Activated T-cell treated with anti-CD3 and anti-CD28 coated beads for 24 hours (primary cell): ENCODE results near the gene EVI2A.
A peak's percentile ranks its signal among the peaks of the same experiment; 100 is the strongest.
"Not testable (repeated sequence)": the region's sequence is repeated elsewhere in the genome, so short reads cannot be mapped to it uniquely, and the experiment has no call there.

ENCODE experiments used
- DNase-seq: peaks from one replicate; pipeline ENCODE4 v3.0.0-alpha.2; 2020; ENCODE audit warnings: low read depth

EVI2A gene

GRCh38 chr17:31321481-31321880 is at the start of gene EVI2A:
EVI2A (minus strand) TSS chr17:31321622; CDS start chr17:31319013, 2,609 bp downstream.
- peak; percentile 70 for DNase-seq

GRCh38 chr17:31369266-31369665 is 47.8 kb upstream of the EVI2A start:
- no peak for DNase-seq

GRCh38 chr17:31366088-31366487 is 44.7 kb upstream of the EVI2A start:
- DNase-seq, result no peak

GRCh38 chr17:31364012-31364411 is 42.6 kb upstream of the EVI2A start:
- DNase-seq, result no peak

- DNase-seq, result no peak
Observed at GRCh38 chr17:31357839-31358394, 36.5 kb upstream of the EVI2A start.

- no peak for DNase-seq
Observed at GRCh38 chr17:31357091-31357490, 35.7 kb upstream of the EVI2A start.

GRCh38 chr17:31355935-31356334 is 34.5 kb upstream of the EVI2A start:
- no peak for DNase-seq

GRCh38 chr17:31349454-31349853 is 28.0 kb upstream of the EVI2A start:
- no peak for DNase-seq

- not testable (repeated sequence) for DNase-seq
Observed at GRCh38 chr17:31345191-31345747, 23.8 kb upstream of the EVI2A start.

- DNase-seq, result no peak
Observed at GRCh38 chr17:31339906-31340661, 18.7 kb upstream of the EVI2A start.

GRCh38 chr17:31329221-31329620 is 7.8 kb upstream of the EVI2A start:
- DNase-seq, result no peak

GRCh38 chr17:31328160-31328535 is 6.7 kb upstream of the EVI2A start:
- no peak for DNase-seq

- DNase-seq, result no peak
Observed at GRCh38 chr17:31327534-31328159, 6.2 kb upstream of the EVI2A start.

GRCh38 chr17:31323551-31323950 is 2.1 kb upstream of the EVI2A start:
- no peak for DNase-seq

- no peak for DNase-seq
Observed at GRCh38 chr17:31321966-31322365, 544 bp upstream of the EVI2A start.

- no peak for DNase-seq
Observed at GRCh38 chr17:31320791-31321190, 631 bp downstream of the EVI2A start.

GRCh38 chr17:31320241-31320640 is 1.2 kb downstream of the EVI2A start:
- no peak for DNase-seq

- no peak for DNase-seq
Observed at GRCh38 chr17:31318851-31319661, 2.4 kb downstream of the EVI2A start.

- DNase-seq, result peak; percentile 46
Observed at GRCh38 chr17:31318298-31318801, 3.1 kb downstream of the EVI2A start.

GRCh38 chr17:31314782-31315100 is 6.7 kb downstream of the EVI2A start:
- no peak for DNase-seq

- DNase-seq, result no peak
Observed at GRCh38 chr17:31313982-31314781, 7.2 kb downstream of the EVI2A start, which contains the start of gene EVI2B. EVI2B (minus strand) TSS chr17:31314054; CDS start chr17:31305609, 8,445 bp downstream.
